ENCODE data around the gene LZTR1.

The LZTR1 gene

DNA sequence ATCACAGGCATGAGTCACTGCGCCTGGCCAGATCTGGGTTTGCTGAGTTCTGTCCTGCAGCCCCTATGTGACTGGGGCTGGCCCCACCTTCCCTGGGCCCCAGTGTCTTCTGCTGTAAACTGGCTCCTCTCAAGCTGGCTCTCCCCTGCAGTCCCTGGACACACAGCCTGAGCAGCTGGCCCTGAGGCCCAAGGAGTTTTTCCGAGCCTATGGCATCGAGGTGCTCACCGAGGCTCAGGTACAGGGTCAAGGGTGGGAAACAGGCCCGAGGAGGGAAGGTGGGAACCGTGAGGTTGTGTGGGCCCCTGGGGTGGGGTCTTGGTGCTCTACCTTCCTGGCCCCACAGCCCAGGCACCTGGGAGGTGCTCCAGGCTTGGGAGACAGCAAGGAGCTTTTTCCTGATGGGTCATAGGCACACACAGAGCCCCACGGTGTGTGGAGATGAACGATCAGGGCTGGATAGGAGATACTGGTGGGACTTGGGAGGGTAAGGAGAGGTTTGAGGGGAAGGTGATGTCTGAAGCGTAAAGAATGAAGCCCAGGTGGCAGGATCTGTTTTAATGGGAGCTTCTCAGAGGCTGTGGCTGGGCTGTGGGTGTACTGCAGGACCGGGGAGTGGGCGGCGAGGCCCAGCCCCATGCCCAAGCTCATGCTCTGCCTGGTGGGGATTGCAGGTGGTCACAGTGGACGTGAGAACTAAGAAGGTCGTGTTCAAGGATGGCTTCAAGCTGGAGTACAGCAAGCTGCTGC is 6.4 kb upstream of the LZTR1 start:
- Histone ChIP-seq H3K4me3 (no peak overlapping the region), H3K9me3 (ENCODE audit: low read depth, low read length) (peaks cover 7% of the 10 kb centered on the region; the same call in 1 of the 2 replicates), H3K27ac (no peak overlapping the region), H3K9ac (ENCODE audit: insufficient read length) (no peak overlapping the region), H3K36me3 (ENCODE audit: insufficient read depth, low read length) (no peaks in the 10 kb centered on the region)
- no peak for DNase-seq (ENCODE audit: low read depth, low spot score)
- TF ChIP-seq FOXP2 (optimal IDR thresholded peaks at IDR 0.05; ENCODE audit: control extremely low read depth, extremely low read length, insufficient read depth) (no peak), EZH2 (IDR thresholded peaks at IDR 0.05) (no peak), POLR2AphosphoS5 (IDR thresholded peaks at IDR 0.05; ENCODE audit: borderline replicate concordance, low read depth, low read length) (no peak)

DNA sequence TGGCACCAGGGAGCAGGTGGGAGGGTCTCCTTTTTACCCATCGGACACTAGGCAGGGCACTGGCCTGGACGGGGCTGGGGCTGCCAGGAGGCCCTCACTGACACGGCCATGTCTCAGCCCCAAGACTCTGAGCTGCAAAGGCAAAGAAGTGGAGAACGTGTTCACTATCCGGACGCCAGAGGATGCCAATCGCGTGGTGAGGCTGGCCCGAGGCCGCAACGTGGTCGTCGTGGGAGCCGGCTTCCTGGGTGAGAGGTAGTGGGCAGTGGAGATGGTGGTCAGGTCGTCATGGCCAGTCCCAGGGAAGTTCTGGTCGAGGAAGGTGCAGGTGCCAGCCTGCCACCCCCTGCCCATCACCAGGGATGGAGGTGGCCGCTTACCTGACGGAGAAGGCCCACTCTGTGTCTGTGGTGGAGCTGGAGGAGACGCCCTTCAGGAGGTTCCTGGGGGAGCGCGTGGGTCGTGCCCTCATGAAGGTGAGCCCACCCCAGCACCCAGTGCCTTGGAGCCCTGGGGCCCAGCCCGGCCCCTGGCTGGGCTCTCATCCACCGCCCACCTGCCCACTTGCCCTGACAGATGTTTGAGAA is 5.7 kb upstream of the LZTR1 start:
- no peak for DNase-seq (ENCODE audit: low read depth, low spot score)
- TF ChIP-seq POLR2AphosphoS5 (IDR thresholded peaks at IDR 0.05; ENCODE audit: borderline replicate concordance, low read depth, low read length): no peak
- no peak for TF ChIP-seq EZH2 (IDR thresholded peaks at IDR 0.05)
- TF ChIP-seq FOXP2 (optimal IDR thresholded peaks at IDR 0.05; ENCODE audit: control extremely low read depth, extremely low read length, insufficient read depth): no peak
- H3K4me3 ChIP-seq: no peak overlapping the region
- no peak overlapping the region for H3K27ac ChIP-seq
- no peaks in the 10 kb centered on the region for H3K36me3 ChIP-seq (ENCODE audit: insufficient read depth, low read length)
- peaks cover 7% of the 10 kb centered on the region; the same call in 1 of the 2 replicates for H3K9me3 ChIP-seq (ENCODE audit: low read depth, low read length)
- H3K9ac ChIP-seq (ENCODE audit: insufficient read length): no peak overlapping the region

DNA sequence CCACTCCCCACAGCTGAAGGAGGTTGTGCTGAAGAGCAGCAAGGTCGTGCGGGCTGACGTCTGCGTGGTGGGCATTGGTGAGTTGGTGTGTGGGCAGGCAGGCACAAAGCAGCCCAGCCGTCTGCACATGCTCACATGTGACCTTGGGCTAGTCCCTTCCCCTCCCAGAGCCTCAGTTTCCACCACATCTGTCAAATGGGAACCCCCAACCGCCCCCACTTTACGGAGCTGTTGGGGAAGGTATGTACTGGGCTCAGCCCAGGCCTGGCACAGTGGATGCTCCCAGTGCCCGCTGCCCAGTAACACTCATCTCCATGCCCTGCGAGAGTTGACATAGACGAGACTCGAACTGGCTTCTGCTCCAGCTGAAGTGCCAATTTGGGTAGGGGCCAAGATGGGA is 5.1 kb upstream of the LZTR1 start:
- Histone ChIP-seq H3K9me3 (ENCODE audit: low read depth, low read length) (peaks cover 7% of the 10 kb centered on the region; the same call in 1 of the 2 replicates), H3K27ac (no peak overlapping the region), H3K4me3 (no peak overlapping the region), H3K9ac (ENCODE audit: insufficient read length) (no peak overlapping the region), H3K36me3 (ENCODE audit: insufficient read depth, low read length) (no peaks in the 10 kb centered on the region)
- no peak for DNase-seq (ENCODE audit: low read depth, low spot score)
- TF ChIP-seq EZH2 (IDR thresholded peaks at IDR 0.05): no peak
- no peak for TF ChIP-seq FOXP2 (optimal IDR thresholded peaks at IDR 0.05; ENCODE audit: control extremely low read depth, extremely low read length, insufficient read depth)
- no peak for TF ChIP-seq POLR2AphosphoS5 (IDR thresholded peaks at IDR 0.05; ENCODE audit: borderline replicate concordance, low read depth, low read length)

DNA sequence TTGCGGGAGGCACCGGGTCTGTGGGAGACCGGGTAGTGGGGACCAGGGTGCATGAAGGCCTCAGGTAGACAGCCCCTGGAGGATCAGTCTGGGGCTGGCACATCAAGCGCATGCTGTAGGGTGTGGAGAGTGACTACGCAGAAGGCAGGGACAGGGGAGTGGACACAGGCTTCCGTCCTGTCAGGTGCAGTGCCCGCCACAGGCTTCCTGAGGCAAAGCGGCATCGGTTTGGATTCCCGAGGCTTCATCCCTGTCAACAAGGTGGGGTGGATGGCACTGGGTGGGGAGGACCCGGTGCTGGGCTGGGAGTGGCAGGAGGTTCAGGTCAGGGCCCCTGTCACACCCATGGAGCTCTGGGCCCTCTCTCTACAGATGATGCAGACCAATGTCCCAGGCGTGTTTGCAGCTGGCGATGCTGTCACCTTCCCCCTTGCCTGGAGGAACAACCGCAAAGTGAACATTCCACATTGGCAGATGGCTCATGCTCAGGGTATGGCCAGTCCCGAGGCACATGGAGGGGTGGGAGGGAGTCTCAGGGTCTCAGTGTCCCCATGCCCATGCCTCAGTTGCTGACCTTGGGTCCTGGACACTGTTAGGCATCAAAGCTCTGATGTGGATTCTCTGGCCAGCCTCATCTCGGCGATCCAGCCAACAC is 4.5 kb upstream of the LZTR1 start:
- no peak for DNase-seq (ENCODE audit: low read depth, low spot score)
- peaks cover 7% of the 10 kb centered on the region; the same call in 1 of the 2 replicates for H3K9me3 ChIP-seq (ENCODE audit: low read depth, low read length)
- no peak overlapping the region for H3K9ac ChIP-seq (ENCODE audit: insufficient read length)
- H3K4me3 ChIP-seq: no peak overlapping the region
- TF ChIP-seq EZH2 (IDR thresholded peaks at IDR 0.05) (no peak), FOXP2 (optimal IDR thresholded peaks at IDR 0.05; ENCODE audit: control extremely low read depth, extremely low read length, insufficient read depth) (no peak), POLR2AphosphoS5 (IDR thresholded peaks at IDR 0.05; ENCODE audit: borderline replicate concordance, low read depth, low read length) (no peak)
- no peak overlapping the region for H3K27ac ChIP-seq
- H3K36me3 ChIP-seq (ENCODE audit: insufficient read depth, low read length): no peaks in the 10 kb centered on the region

DNA sequence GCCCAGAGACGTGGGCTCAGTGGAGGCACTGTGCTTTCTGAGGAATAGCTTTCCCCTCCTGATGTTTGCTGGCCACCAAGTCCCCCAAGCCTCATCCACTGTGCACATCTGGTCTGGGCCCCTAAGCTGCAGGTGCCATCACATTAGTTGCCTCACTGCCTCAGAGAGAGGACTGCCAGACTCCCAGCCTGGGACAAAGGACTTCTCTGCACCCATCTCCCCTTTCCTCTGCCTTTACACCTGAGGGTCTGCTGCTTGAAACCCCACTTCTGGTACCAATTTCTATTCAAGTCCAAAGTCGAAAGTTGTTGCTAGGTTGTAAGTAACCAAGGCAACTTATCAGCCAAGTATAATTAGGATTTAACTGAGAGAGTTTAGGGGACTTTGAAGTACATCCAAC is 3.7 kb upstream of the LZTR1 start:
- DNase-seq (ENCODE audit: low read depth, low spot score): no peak
- no peak for TF ChIP-seq FOXP2 (optimal IDR thresholded peaks at IDR 0.05; ENCODE audit: control extremely low read depth, extremely low read length, insufficient read depth)

DNA sequence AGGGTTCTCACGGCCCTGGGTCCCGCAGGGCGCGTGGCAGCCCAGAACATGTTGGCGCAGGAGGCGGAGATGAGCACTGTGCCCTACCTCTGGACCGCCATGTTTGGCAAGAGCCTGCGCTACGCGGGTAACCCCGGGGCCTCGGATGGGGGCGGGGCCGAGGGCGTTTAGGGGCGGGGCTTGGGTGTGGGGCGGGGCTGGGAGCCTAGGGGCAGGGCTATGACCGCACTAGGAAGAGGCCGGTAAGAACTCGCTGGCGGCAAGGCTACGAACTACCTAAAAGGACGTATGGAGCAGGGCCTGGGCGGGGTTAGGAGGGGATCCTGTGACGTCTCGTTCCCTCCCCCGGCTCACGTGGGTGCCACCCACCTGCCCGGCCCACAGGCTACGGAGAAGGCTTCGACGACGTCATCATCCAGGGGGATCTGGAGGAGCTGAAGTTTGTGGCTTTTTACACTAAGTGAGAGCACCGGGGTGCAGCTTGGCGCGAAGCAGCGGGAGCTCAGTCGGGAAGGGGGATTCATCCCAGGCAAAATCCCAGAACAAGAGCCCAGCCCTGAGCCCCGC is 2.8 kb upstream of the LZTR1 start:
- TF ChIP-seq POLR2AphosphoS5 (IDR thresholded peaks at IDR 0.05; ENCODE audit: borderline replicate concordance, low read depth, low read length) (no peak), EZH2 (IDR thresholded peaks at IDR 0.05) (no peak), FOXP2 (optimal IDR thresholded peaks at IDR 0.05; ENCODE audit: control extremely low read depth, extremely low read length, insufficient read depth) (no peak)
- H3K4me3 ChIP-seq: no peak overlapping the region
- H3K9me3 ChIP-seq (ENCODE audit: low read depth, low read length): peaks cover 7% of the 10 kb centered on the region; the same call in 1 of the 2 replicates
- H3K9ac ChIP-seq (ENCODE audit: insufficient read length): no peak overlapping the region
- H3K36me3 ChIP-seq (ENCODE audit: insufficient read depth, low read length): no peaks in the 10 kb centered on the region; the same call in 1 of the 2 replicates
- H3K27ac ChIP-seq: no peak overlapping the region
- DNase-seq (ENCODE audit: low read depth, low spot score): no peak

More for the DNA sequence above, 3.7 kb upstream of the LZTR1 start:
- H3K36me3 ChIP-seq (ENCODE audit: insufficient read depth, low read length): no peaks in the 10 kb centered on the region
- H3K27ac ChIP-seq: no peak overlapping the region
- no peak overlapping the region for H3K9ac ChIP-seq (ENCODE audit: insufficient read length)
- H3K9me3 ChIP-seq (ENCODE audit: low read depth, low read length): peaks cover 7% of the 10 kb centered on the region; the same call in 1 of the 2 replicates
- no peak overlapping the region for H3K4me3 ChIP-seq

DNA sequence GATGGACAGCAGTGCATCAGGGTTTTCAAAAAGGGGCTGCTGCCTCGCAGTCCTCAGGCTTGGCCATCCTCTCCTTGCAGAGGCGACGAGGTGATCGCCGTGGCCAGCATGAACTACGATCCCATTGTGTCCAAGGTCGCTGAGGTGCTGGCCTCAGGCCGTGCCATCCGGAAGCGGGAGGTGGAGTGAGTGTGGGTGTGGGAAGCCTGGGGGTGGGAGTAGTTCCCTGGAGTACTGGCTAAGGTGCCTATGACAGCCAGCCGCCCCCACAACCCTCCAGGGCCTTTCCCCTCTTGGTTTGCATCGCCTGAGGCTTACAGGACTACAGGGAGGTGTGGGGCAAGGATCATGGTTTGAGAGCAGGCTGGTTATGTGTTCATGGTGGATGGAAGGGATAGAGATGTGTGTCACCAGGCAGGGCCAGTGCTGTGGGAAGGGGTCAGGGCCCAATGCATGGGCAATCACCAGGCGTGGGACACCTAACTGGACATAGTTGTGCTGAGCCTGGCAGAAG is 2.1 kb upstream of the LZTR1 start:
- peaks cover 7% of the 10 kb centered on the region; the same call in 1 of the 2 replicates for H3K9me3 ChIP-seq (ENCODE audit: low read depth, low read length)
- H3K9ac ChIP-seq (ENCODE audit: insufficient read length): no peak overlapping the region
- no peak overlapping the region for H3K27ac ChIP-seq
- H3K36me3 ChIP-seq (ENCODE audit: insufficient read depth, low read length): no peaks in the 10 kb centered on the region; the same call in 1 of the 2 replicates
- no peak overlapping the region for H3K4me3 ChIP-seq
- no peak for DNase-seq (ENCODE audit: low read depth, low spot score)
- TF ChIP-seq POLR2AphosphoS5 (IDR thresholded peaks at IDR 0.05; ENCODE audit: borderline replicate concordance, low read depth, low read length) (no peak), EZH2 (IDR thresholded peaks at IDR 0.05) (no peak), FOXP2 (optimal IDR thresholded peaks at IDR 0.05; ENCODE audit: control extremely low read depth, extremely low read length, insufficient read depth) (no peak)

DNA sequence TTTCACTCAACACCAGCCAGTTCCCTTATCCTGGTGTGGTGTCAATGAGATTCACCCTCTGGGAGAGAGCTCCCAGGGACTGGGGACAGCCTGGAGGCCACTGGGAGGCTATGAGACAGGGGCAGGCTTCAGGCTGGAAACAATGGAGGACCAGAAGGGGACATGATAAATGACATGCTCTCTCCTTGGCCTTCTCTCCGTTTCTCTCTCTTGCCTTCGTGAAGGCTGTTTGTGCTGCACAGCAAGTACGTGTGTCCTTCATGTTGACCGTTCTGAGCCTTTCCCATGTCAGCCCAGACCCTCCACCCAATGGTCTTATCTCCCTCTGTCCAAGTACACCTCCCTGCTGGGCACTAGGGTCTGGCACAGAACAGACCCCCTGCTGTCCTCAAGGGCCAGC is 1.6 kb upstream of the LZTR1 start:
- no peak overlapping the region for H3K4me3 ChIP-seq
- TF ChIP-seq EZH2 (IDR thresholded peaks at IDR 0.05) (no peak), POLR2AphosphoS5 (IDR thresholded peaks at IDR 0.05; ENCODE audit: borderline replicate concordance, low read depth, low read length) (no peak), FOXP2 (optimal IDR thresholded peaks at IDR 0.05; ENCODE audit: control extremely low read depth, extremely low read length, insufficient read depth) (no peak)
- H3K9me3 ChIP-seq (ENCODE audit: low read depth, low read length): peaks cover 7% of the 10 kb centered on the region; the same call in 1 of the 2 replicates
- no peak overlapping the region for H3K27ac ChIP-seq
- no peaks in the 10 kb centered on the region; the same call in 1 of the 2 replicates for H3K36me3 ChIP-seq (ENCODE audit: insufficient read depth, low read length)
- H3K9ac ChIP-seq (ENCODE audit: insufficient read length): no peak overlapping the region
- no peak for DNase-seq (ENCODE audit: low read depth, low spot score)
